GM13977 (cell line): ENCODE results near the gene GRN.
A peak's percentile ranks its signal among the peaks of the same experiment; 100 is the strongest.

Experiments used
- DNase-seq: peaks from one replicate; pipeline ENCODE4 v3.0.0; 2012; ENCODE audit warnings: low spot score
- in situ Hi-C: fragments of 300-500 bp; cut with MboI; formaldehyde crosslinking; loops from one replicate; pipeline ENCODE4 v1.12.0; 2022; ENCODE audit warnings: low sequenced_read_pairs, low pct_unique_long_range_greater_than_20kb, mixed read lengths, inconsistent platforms; ENCODE audit not compliant: unreplicated experiment
- TF ChIP-seq, protein P1 (sequence below): IDR thresholded peaks from 2 replicates; pipeline ENCODE4 v1.5.1; 2012; ENCODE audit warnings: mild to moderate bottlenecking, control low read depth; ENCODE audit not compliant: insufficient read depth; ENCODE audit errors: extremely low read depth, missing control alignments

GRN gene

GRCh38 chr17:44309472-44309871 is 35.6 kb upstream of the GRN start:
- in situ Hi-C loops = no loop called here
- peak; percentile 24 for DNase-seq

GRCh38 chr17:44310188-44310587 is 34.9 kb upstream of the GRN start:
- DNase-seq = peak; percentile 13
- in situ Hi-C loops = no loop called here
- TF ChIP-seq, protein P1, sequence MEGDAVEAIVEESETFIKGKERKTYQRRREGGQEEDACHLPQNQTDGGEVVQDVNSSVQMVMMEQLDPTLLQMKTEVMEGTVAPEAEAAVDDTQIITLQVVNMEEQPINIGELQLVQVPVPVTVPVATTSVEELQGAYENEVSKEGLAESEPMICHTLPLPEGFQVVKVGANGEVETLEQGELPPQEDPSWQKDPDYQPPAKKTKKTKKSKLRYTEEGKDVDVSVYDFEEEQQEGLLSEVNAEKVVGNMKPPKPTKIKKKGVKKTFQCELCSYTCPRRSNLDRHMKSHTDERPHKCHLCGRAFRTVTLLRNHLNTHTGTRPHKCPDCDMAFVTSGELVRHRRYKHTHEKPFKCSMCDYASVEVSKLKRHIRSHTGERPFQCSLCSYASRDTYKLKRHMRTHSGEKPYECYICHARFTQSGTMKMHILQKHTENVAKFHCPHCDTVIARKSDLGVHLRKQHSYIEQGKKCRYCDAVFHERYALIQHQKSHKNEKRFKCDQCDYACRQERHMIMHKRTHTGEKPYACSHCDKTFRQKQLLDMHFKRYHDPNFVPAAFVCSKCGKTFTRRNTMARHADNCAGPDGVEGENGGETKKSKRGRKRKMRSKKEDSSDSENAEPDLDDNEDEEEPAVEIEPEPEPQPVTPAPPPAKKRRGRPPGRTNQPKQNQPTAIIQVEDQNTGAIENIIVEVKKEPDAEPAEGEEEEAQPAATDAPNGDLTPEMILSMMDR = no peak

More at GRCh38 chr17:44309472-44309871, 35.6 kb upstream of the GRN start:
- TF ChIP-seq, protein P1 = no peak

DNA sequence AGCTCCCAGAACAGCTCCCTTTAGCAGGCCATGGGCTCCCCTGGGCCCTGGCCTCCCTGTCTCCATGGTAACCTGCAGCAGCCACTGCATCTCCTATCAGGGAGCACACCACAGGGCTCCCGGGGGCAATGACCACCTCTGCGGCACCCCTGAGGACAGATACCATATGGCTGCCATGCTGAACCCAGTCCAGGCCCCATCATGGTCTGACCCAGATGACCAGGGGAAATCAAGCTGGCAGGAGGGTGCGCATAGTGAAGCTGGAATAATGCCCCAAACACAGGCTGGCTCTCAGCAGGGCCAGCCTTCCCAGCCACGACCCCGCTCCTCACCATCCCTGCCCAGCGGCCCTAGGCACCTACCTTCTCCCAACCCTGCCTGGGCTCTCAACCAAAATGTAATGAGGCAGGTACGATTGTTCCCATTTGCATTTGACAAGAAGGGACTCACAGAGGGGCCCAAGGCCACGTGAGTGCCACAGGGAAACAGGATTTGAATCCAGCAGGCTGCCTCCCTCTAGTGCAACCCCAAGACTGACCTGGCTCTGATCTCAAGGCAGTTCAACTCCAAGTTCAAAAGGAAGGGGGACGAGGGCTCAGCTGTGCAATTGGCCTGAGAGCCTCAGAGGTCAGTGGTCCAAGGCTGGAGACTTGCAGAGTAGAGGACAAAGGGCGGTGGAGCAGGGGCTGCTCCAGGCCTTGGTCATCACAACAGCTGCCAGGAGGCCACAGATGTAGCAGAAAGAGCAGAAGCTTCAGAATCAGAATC is 34.3 kb upstream of the GRN start:
- TF ChIP-seq, protein P1 = no peak
- peak; percentile 4 for DNase-seq
- in situ Hi-C loops = no loop called here

DNA sequence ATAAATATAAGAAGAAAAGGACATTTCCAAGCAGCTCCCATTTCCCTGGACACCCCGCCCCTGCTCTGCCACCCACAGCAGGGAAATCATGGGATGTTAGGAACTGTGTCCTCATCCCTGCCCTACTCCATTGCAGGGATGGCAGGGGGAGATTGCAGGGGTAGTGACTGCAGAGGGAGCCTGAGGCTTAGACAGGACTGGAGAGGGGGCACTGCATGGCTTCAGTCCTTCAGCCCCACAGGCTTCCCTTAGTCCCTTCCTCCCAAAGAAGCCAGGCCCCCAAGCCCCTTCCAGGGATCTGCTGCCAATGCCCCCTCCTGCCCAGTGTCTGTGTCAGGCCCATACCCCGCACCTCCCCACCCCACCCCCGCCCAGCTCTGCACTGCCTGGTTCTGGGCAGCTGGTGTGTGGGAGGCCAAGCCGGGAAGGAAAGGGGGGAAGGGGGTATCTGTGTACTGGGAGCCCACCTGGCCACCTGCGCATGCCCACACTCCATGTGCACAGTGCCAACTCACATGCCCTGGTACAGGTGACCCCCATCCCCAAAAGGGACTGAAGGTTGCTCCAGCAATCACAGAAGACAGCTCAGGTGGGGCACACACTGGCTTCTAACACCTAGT is 33.4 kb upstream of the GRN start:
- no peak for DNase-seq
- TF ChIP-seq, protein P1 = no peak
- in situ Hi-C loops = no loop called here

GRCh38 chr17:44312396-44313104 is 32.6 kb upstream of the GRN start:
- DNase-seq = no peak
- in situ Hi-C loops = no loop called here
- TF ChIP-seq, protein P1 = no peak

DNA sequence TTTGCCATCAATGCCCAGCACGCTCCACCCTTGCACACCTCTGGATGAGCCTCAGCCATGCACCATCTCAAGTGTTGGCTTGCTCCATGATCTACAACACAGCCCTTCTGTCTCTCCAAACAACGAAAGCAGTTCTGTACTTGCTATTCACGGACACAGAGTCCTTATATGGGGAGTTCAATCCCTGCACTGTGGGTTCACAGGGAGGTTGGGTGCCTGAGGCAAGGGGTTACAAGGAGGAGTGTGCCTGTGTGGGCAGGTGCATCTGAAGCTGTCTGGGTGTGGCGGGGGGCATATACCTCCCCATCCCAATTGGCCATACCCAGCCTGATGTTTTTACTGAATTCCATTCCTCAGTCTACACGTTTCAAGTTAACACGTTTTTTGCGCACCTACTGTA is 31.1 kb upstream of the GRN start:
- TF ChIP-seq, protein P1 = no peak
- DNase-seq = no peak
- in situ Hi-C loops = no loop called here
